Fibroblast of lung (primary cell): Measurements from ENCODE around the gene PNMA8B.

Source experiments
- EZH2 ChIP-seq: IDR thresholded peaks from 2 replicates; pipeline ENCODE4 v1.5.1; 2012; ENCODE audit warnings: low read length, control low read depth, mild to moderate bottlenecking; ENCODE audit errors: missing control alignments
- TF ChIP-seq, protein P1 (sequence below), 2 donors: IDR thresholded peaks in 1 of 2; conservative IDR thresholded peaks in 1 of 2; 1 replicate in 1 of 2; 2 replicates in 1 of 2; pipeline ENCODE4 v1.5.1; 2011 to 2012; ENCODE audit warnings: low read length in 2 of 2, control low read depth in 1 of 2, inconsistent platforms in 1 of 2, low read depth in 1 of 2, mild to moderate bottlenecking in 1 of 2

DNA sequence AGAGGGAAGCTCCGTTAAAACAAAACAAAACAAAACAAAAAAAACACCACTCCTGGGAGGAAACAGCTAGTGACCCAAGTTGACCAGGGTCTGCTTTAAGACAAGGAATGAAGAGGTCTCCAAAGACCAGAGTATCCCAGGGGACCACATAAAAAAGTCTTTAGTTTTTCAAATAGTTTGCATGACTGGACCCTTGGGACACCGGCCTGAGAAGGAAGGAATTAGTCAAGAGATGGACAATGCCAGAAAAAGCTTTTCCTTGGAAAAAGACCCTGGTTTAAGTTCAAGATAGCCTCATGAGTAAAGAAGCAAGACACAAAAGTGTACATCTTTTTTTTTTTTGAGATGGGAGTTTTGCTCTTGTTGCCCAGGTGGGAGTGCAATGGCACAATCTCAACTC is 12.5 kb upstream of the PNMA8B start:
- TF ChIP-seq, protein P1, sequence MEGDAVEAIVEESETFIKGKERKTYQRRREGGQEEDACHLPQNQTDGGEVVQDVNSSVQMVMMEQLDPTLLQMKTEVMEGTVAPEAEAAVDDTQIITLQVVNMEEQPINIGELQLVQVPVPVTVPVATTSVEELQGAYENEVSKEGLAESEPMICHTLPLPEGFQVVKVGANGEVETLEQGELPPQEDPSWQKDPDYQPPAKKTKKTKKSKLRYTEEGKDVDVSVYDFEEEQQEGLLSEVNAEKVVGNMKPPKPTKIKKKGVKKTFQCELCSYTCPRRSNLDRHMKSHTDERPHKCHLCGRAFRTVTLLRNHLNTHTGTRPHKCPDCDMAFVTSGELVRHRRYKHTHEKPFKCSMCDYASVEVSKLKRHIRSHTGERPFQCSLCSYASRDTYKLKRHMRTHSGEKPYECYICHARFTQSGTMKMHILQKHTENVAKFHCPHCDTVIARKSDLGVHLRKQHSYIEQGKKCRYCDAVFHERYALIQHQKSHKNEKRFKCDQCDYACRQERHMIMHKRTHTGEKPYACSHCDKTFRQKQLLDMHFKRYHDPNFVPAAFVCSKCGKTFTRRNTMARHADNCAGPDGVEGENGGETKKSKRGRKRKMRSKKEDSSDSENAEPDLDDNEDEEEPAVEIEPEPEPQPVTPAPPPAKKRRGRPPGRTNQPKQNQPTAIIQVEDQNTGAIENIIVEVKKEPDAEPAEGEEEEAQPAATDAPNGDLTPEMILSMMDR (conservative IDR thresholded peaks at IDR 0.05 in 1 of 2, IDR thresholded peaks at IDR 0.05 in 1 of 2; ENCODE audit: low read depth in 1 of 2, low read length in 2 of 2): no peak
- no peak for TF ChIP-seq EZH2
